AG10803 (cell line): Measurements from ENCODE around the gene TMEM72.

Experiments
- DNase-seq: peaks from one replicate; pipeline ENCODE4 v3.0.0; 2010; ENCODE audit warnings: low read depth
- H3K4me3 ChIP-seq: 2 replicates; pipeline ENCODE4 v1.5.1; 2011; ENCODE audit warnings: mild to moderate bottlenecking, low read length, control low read depth
- TF ChIP-seq, protein P1 (sequence below): conservative IDR thresholded peaks from 2 replicates; pipeline ENCODE4 v1.5.1; 2011; ENCODE audit warnings: mild to moderate bottlenecking, low read length, control low read depth, inconsistent platforms

TMEM72 gene

DNA sequence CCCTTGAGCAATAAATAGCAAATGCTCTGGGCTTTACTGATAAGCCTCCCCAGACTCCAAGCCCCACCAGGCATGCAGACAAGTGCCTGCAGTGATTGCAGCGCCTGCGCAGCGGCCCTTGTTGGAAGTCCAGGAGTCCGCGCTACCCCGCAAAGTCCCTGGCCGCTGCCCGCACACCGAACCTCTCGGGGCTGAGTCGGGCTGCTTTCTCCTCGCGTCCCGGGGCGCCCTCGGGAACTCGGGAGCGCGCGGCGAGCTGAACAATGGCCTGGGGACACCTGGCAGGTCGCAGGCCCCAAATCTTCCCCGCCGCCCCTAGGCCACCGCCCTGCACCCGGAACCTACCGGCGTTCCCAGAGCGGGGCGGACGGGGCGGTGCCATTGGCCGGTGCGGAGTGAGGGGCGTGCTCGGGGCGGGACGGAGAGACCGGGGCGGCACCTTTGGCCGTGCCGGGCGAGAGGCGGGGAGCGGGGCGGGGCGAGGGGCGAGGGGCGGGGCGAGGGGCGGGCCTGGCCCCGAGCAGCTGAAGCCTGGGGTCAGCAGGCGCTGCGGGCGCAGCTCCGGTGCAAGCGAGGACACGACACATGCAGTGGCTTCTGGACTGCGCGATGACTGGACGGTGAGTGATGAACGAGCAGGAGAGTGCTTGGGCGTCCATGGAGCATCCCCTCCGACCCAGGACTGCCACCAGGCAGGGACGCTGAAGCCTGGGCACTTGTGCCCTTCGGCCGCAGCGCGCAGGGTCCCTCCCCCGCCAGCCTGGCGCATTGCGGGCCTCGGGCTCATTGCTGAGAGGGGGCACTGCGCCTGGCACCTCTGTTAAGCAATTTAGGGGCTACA is 48.3 kb downstream of the TMEM72 start, which contains the start of gene RASSF4:
RASSF4 (plus strand) TSS at position 556 of the 841 bp plus-strand sequence. CDS start 10,401 bp downstream, outside the sequence.
- peak; percentile 75 for DNase-seq
- TF ChIP-seq, protein P1, sequence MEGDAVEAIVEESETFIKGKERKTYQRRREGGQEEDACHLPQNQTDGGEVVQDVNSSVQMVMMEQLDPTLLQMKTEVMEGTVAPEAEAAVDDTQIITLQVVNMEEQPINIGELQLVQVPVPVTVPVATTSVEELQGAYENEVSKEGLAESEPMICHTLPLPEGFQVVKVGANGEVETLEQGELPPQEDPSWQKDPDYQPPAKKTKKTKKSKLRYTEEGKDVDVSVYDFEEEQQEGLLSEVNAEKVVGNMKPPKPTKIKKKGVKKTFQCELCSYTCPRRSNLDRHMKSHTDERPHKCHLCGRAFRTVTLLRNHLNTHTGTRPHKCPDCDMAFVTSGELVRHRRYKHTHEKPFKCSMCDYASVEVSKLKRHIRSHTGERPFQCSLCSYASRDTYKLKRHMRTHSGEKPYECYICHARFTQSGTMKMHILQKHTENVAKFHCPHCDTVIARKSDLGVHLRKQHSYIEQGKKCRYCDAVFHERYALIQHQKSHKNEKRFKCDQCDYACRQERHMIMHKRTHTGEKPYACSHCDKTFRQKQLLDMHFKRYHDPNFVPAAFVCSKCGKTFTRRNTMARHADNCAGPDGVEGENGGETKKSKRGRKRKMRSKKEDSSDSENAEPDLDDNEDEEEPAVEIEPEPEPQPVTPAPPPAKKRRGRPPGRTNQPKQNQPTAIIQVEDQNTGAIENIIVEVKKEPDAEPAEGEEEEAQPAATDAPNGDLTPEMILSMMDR = no peak; the same call in 1 of the 2 replicates
- peak within 1 kb of the TSS; percentile 74 for H3K4me3 ChIP-seq

DNA sequence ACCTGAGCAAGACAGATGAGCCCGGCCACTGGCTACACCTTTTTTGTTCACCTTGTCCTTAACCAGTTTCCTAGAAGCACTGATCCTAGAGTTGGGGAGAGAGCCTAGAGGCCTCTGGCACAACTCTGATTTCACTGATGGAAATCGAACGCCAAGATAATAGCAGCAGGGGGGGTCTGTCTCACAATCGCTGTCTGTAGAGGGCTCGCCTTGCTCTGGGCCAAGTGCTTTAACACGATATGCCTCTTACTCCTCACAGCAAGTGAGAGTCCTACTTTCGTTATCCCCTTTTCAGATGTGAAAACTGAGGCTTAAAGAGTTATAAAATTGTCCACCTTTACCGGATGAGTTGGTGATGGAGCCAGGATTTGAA is 48.9 kb downstream of the TMEM72 start:
- TF ChIP-seq, protein P1 = no peak
- H3K4me3 ChIP-seq = peak overlapping the region; percentile 74
- DNase-seq = no peak

DNA sequence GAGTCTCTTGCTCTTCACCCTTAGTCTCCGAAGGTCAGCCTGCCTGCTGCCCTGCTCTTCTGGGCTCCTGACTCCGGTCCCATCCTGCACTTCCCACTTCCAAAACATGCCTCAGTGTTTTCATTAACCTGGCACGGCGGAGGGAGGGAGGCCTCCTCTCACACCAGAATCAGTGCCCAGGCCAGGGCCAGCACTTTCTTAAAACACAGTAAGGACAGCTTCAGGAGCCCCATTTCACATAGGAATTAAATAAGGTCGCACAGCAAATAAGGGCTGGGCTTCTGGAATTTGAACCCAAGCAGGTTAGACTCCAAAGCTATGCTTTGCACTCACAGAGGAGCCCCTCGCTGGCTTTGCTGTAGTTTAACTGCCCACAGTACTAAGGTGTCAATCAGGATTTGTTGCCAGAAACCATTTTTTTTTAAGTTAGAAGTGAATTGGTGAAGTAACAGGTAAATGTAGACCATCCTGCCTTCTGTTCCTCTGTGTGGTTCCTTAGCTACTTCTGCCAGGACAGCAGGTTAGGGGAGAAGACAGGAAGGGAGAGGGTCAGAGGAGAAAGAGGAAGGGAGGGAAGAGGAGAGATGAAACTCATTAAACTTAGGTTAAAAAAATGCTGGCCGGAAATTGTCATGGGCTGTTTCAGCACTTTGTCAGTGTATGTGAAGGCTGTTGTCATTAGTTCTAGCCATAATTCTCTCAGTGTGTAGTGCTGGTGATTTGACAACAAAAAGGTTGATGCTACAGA is 49.5 kb downstream of the TMEM72 start:
- TF ChIP-seq, protein P1 = no peak
- no peak overlapping the region for H3K4me3 ChIP-seq
- DNase-seq = no peak

DNA sequence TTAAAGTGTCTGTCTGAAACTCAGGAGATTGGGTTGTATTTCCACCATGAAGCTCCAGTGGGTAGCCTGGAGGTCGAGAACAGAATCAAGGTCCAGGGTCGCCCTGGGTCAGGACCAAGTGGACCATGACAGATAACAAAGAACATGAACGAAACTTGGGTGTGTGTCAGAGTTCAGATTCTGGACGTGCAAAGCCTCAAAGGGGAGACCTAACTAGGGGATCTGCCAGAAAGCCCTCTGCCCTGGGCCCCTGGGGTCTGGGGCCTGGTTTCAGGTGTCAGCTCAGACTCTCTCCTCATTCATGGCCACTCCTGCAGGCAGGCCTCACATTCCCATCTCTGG is 50.1 kb downstream of the TMEM72 start:
- no peak for DNase-seq
- no peak overlapping the region for H3K4me3 ChIP-seq
- TF ChIP-seq, protein P1 = no peak

DNA sequence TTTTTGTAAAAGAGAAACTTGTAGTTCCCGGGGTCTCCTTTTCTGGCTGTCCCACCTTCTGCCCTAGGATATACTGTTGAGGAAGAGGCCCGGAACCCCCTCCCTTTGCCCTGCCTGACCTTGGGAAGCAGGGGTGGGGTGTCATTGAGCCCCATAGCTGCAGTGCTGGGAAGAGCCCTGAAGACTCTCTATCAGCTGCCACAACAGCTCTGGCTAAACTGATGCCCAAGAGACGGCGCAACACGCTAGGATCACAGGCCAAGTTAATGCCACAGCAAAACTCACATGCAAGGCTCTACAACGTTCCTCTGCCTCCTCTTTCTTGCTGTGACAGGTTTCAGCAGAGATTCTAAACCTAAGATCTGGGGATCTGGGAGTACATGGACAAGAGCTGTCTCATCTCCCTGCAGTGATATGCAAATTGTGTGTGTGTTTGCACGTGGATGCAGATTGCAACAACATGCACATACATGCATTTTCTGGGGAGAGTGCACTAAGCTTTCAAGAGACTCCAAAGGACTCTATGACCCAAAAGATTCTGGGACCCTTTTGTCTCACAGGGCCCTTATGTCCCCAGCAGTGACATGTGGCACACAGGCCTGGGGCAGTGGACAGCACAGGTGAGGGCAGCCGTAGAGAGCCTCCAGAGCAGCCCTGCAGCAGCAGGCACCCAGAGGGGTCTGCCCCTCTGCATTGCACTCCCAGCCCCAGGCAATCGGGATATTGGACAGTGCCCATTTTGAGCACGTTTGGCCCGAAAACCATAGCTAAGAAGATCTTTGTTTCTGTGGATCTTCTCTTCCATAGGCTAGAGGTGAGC is 51.0 kb downstream of the TMEM72 start:
- TF ChIP-seq, protein P1 = no peak
- DNase-seq = no peak
- no peak overlapping the region for H3K4me3 ChIP-seq

DNA sequence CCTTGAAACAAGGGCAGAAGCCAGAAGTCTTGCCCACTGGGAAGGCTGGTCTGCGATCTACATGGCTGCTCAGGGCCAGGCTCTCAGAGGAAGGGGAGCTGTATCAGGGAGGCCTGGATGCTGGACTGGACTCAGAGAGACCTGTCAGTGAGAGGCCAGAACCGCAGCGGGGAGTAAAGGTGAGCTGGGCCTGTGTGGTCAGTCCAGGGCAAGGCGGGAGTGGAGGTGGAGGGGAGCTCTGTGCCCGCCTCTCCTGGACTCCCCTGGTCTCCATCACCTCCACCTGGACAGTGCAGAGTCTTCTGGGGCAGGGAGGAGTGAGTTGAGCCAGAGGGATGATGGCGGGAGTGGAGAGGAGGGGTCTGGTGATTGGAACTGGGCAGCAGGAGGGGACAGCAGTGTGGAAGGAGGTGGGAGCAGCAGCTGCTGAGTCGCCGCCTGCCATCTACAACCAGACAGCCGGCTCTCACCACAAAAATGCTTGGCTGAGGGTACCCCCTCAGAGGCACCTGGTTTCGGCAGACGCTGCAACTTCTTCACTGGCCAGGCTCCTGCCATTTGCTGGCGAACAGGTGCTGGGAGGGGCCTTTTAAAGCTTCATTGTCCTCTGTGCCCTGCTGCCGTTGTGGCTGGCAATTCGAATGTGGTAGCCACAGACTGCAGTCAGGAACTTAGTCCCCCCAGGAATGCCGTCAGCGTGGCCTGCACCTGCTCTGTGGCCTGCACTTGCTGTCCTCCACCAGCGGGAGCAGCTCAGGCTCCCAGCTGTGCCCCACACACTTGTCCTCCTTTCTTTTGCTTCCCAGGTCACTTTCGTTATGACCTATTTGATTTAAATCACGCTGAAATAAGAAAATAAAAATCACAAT is 52.0 kb downstream of the TMEM72 start:
- H3K4me3 ChIP-seq = no peak overlapping the region
- TF ChIP-seq, protein P1 = peak; percentile 18; the same call in 1 of the 2 replicates

More for the DNA sequence above, 52.0 kb downstream of the TMEM72 start:
- DNase-seq = no peak
